ENCODE data around the gene GDF9. TPM values are rescaled to one million over a fixed set of nuclear protein-coding genes. Genes with fewer than 3 reads are reported as not detected.

The GDF9 gene
- total RNA-seq, 4 donors from 2014 or later: 0.26 to 0.40 TPM; not detected in 2

GRCh38 chr5:132890817-132891216 lies 24.5 kb upstream of the GDF9 start:
- WGBS, 2 donors: 87 to 93% methylated on average over 4 of the region's 4 CpGs
- H3K4me3 ChIP-seq: no peak overlapping the region
- intact Hi-C loops (cut with DNase I): no loop called here
- peaks cover 13 to 100% (median 41%) of the 10 kb centered on the region in 3 donors for H3K36me3 ChIP-seq
- no peaks in the 10 kb centered on the region for H3K4me1 ChIP-seq
- no peaks in the 10 kb centered on the region for H3K9me3 ChIP-seq
- TF ChIP-seq, protein P1, sequence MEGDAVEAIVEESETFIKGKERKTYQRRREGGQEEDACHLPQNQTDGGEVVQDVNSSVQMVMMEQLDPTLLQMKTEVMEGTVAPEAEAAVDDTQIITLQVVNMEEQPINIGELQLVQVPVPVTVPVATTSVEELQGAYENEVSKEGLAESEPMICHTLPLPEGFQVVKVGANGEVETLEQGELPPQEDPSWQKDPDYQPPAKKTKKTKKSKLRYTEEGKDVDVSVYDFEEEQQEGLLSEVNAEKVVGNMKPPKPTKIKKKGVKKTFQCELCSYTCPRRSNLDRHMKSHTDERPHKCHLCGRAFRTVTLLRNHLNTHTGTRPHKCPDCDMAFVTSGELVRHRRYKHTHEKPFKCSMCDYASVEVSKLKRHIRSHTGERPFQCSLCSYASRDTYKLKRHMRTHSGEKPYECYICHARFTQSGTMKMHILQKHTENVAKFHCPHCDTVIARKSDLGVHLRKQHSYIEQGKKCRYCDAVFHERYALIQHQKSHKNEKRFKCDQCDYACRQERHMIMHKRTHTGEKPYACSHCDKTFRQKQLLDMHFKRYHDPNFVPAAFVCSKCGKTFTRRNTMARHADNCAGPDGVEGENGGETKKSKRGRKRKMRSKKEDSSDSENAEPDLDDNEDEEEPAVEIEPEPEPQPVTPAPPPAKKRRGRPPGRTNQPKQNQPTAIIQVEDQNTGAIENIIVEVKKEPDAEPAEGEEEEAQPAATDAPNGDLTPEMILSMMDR (IDR thresholded peaks at IDR 0.05): no peak
- TF ChIP-seq POLR2A (IDR thresholded peaks at IDR 0.05): no peak
- DNase-seq: no peak
- no peaks in the 10 kb centered on the region for H3K27me3 ChIP-seq
- H3K27ac ChIP-seq: no peak overlapping the region

DNA sequence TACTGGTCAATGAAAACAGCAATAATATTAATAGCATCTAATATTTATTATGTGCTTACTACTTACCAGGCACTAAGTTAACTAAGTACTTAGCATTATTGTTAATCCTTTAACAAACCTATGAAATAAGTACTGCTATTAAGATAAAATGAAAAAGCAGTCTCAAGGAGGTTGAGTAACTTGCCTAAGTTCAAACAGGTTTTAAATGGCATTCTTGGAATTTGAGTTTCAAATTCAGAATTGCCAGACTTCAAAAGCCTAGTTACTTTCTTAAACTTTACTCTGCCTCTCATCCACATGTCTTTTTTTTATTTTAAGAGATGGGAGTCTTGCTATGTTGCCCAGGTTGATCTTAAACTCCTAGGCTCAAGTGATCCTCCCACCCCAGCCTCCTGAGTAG lies 23.2 kb upstream of the GDF9 start:
- Histone ChIP-seq H3K27me3 (no peaks in the 10 kb centered on the region), H3K27ac (no peak overlapping the region), H3K4me3 (no peak overlapping the region), H3K9me3 (no peaks in the 10 kb centered on the region), H3K36me3 (peaks cover 20 to 100% (median 41%) of the 10 kb centered on the region in 3 donors), H3K4me1 (no peaks in the 10 kb centered on the region)
- no peak for DNase-seq
- intact Hi-C loops (cut with DNase I): no loop called here
- no peak for TF ChIP-seq POLR2A (IDR thresholded peaks at IDR 0.05)
- TF ChIP-seq, protein P1 (IDR thresholded peaks at IDR 0.05): no peak

- intact Hi-C loops (cut with DNase I): no loop called here
- Histone ChIP-seq H3K27ac (no peak overlapping the region), H3K27me3 (no peaks in the 10 kb centered on the region), H3K36me3 (peaks cover 20 to 100% (median 40%) of the 10 kb centered on the region in 3 donors), H3K4me1 (no peaks in the 10 kb centered on the region), H3K4me3 (no peak overlapping the region), H3K9me3 (no peaks in the 10 kb centered on the region)
- TF ChIP-seq, protein P1 (IDR thresholded peaks at IDR 0.05): no peak
- no peak for TF ChIP-seq POLR2A (IDR thresholded peaks at IDR 0.05)
- no peak for DNase-seq
- 10 to 14% methylated on average over 1 of the region's 1 CpG for WGBS, 2 donors
These were observed 21.0 kb upstream of the GDF9 start for GRCh38 chr5:132887283-132887682.

DNA sequence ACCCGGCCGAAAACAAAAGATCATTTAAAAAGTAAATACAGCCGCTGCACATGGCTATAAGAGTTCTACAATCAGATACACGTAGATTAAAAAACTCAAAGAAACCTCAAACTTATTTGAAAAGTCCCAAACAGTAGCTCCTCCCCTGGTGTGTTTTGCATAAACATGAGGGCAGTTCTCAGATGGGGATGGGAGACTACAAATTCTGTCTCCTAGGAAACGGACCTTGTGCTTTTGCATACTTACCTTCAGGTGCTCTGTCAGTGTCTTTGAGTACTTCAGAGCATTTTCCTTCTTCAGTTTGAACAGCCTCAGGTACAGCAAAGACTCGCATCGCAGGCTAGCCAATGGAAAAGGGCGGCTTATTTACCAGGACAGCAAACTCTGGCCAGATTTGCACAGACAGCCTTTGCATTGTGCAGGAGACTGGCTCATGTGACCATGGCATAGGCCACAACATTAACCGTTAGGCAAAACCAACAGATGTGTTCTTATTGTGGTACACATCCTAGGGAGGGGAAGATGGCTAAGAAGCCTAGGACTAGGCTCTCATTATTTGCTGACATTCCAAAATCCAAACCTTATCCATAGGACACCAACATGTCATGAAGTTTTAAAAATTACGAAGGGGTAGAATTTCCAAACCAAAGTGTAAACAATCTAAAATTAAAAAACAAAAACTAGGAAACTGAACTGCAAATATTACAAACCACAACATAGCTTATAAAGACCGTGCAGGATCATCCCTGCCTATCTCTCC lies 20.0 kb upstream of the GDF9 start:
- H3K4me1 ChIP-seq: no peaks in the 10 kb centered on the region
- no peak for DNase-seq
- H3K27me3 ChIP-seq: no peaks in the 10 kb centered on the region
- no peaks in the 10 kb centered on the region for H3K9me3 ChIP-seq
- 86 to 90% methylated on average over 11 of the region's 11 CpGs for WGBS, 2 donors
- no peak overlapping the region for H3K27ac ChIP-seq
- TF ChIP-seq, protein P1 (IDR thresholded peaks at IDR 0.05): no peak
- no peak for TF ChIP-seq POLR2A (IDR thresholded peaks at IDR 0.05)
- no peak overlapping the region for H3K4me3 ChIP-seq
- peaks cover 25 to 100% (median 40%) of the 10 kb centered on the region in 3 donors for H3K36me3 ChIP-seq
- intact Hi-C loops (cut with DNase I): no loop called here

DNA sequence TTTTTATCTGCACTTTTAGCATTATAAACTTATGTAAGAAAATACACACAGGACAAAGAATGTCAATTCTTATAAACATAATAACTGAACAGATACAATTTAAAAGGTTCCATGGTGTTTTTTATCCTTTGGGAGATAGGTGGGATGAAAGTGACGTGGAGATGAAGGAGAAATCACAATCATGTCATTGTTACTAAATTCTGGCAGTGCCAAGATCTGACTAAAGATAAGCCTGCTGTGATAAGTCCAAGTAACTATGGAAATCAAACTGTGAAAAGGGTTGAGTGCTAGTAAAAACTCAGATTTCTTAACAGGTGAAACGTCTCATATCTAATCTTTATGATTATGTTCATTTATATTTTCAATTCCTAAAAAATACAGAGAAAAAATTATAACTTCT lies 18.3 kb upstream of the GDF9 start:
- H3K27me3 ChIP-seq: no peaks in the 10 kb centered on the region
- no peaks in the 10 kb centered on the region for H3K4me1 ChIP-seq
- peaks cover 25 to 100% (median 42%) of the 10 kb centered on the region in 3 donors for H3K36me3 ChIP-seq
- no peak overlapping the region for H3K4me3 ChIP-seq
- no peak overlapping the region for H3K27ac ChIP-seq
- no peak for DNase-seq
- intact Hi-C loops (cut with DNase I): no loop called here
- no peak for TF ChIP-seq POLR2A (IDR thresholded peaks at IDR 0.05)
- TF ChIP-seq, protein P1 (IDR thresholded peaks at IDR 0.05): no peak
- 71 to 74% methylated on average over 2 of the region's 2 CpGs for WGBS, 2 donors
- no peaks in the 10 kb centered on the region for H3K9me3 ChIP-seq
